K562 (cell line): Measurements from ENCODE around the gene DYNC1H1. TPM values are rescaled to one million over a fixed set of nuclear protein-coding genes. Genes with fewer than 3 reads are reported as not detected.

Source experiments
- ATF7 ChIP-seq: fragments of 450-650 bp; IDR thresholded peaks from 2 replicates; pipeline ENCODE4 v1.7.1; 2014; ENCODE audit warnings: mild to moderate bottlenecking, moderate library complexity
- CREB1 ChIP-seq, 2 experiments: sonication (generic) in 1 of 2; formaldehyde crosslinking in 1 of 2; IDR thresholded peaks; 2 replicates each; pipeline versions ENCODE4 v1.6.1 to v1.8.0; 2012 to 2022; ENCODE audit warnings: inconsistent platforms in 1 of 2, mild to moderate bottlenecking in 1 of 2, missing genetic modification reagents in 1 of 2, moderate library complexity in 1 of 2
- E2F1 ChIP-seq: sonication (generic); formaldehyde crosslinking; IDR thresholded peaks from 2 replicates; pipeline ENCODE4 v1.8.1; 2023; ENCODE audit warnings: mild to moderate bottlenecking, missing genetic modification reagents, moderate library complexity
- E2F8 ChIP-seq: fragments of 450-650 bp; IDR thresholded peaks from 2 replicates; pipeline ENCODE4 v1.7.1; 2018; ENCODE audit warnings: mild to moderate bottlenecking, low read depth; ENCODE audit not compliant: partially characterized antibody
- GATA2 ChIP-seq: sonication (generic); formaldehyde crosslinking; IDR thresholded peaks from 2 replicates; pipeline ENCODE4 v1.4.0; 2020; ENCODE audit warnings: mild to moderate bottlenecking, missing genetic modification reagents
- NELFE ChIP-seq: IDR thresholded peaks from 2 replicates; pipeline ENCODE4 v1.6.1; 2011; ENCODE audit warnings: mild to moderate bottlenecking; ENCODE audit not compliant: insufficient read depth, insufficient read length
- NFATC3 ChIP-seq: fragments of 450-650 bp; IDR thresholded peaks from 2 replicates; pipeline ENCODE4 v1.6.1; 2017; ENCODE audit warnings: mild to moderate bottlenecking
- RB1 ChIP-seq: fragments of 450-650 bp; IDR thresholded peaks from 2 replicates; pipeline ENCODE4 v1.6.1; 2017; ENCODE audit warnings: low read depth, mild to moderate bottlenecking
- SMAD1 ChIP-seq: fragments of 150-350 bp; IDR thresholded peaks from 2 replicates; pipeline ENCODE4 v1.6.1; 2014; ENCODE audit warnings: low read length, low read depth; ENCODE audit not compliant: partially characterized antibody
- SMAD2 ChIP-seq: fragments of 150-350 bp; IDR thresholded peaks from 2 replicates; pipeline ENCODE4 v1.6.1; 2014; ENCODE audit warnings: low read depth, mild to moderate bottlenecking, low read length
- SMARCA4 ChIP-seq: fragments of 450-650 bp; IDR thresholded peaks from 2 replicates; pipeline ENCODE4 v1.6.1; 2016
- SNAPC5 ChIP-seq: fragments of 250-450 bp; sonication (Bioruptor Pico); IDR thresholded peaks from 2 replicates; pipeline ENCODE4 v1.8.0; 2021; ENCODE audit warnings: moderate library complexity, mild to moderate bottlenecking, inconsistent platforms
- TAF9B ChIP-seq: fragments of 450-650 bp; IDR thresholded peaks from 2 replicates; pipeline ENCODE4 v1.6.1; 2018; ENCODE audit warnings: mild to moderate bottlenecking; ENCODE audit not compliant: partially characterized antibody
- TSHZ1 ChIP-seq: fragments of 250-450 bp; sonication (Bioruptor Pico); IDR thresholded peaks from 2 replicates; pipeline ENCODE4 v1.4.0; 2020; ENCODE audit warnings: mild to moderate bottlenecking, moderate library complexity
- ZBED1 ChIP-seq: IDR thresholded peaks from 2 replicates; pipeline ENCODE4 v1.6.1; 2014
- ZC3H8 ChIP-seq: fragments of 450-650 bp; IDR thresholded peaks from 2 replicates; pipeline ENCODE4 v1.6.1; 2017
- ZNF197 ChIP-seq: fragments of 200-800 bp; sonication (Bioruptor generic); IDR thresholded peaks from 2 replicates; pipeline ENCODE4 v1.6.1; 2016; ENCODE audit warnings: low read depth, missing genetic modification characterization, missing compliant biosample characterization
- ZNF3 ChIP-seq: fragments of 250-450 bp; sonication (Bioruptor Pico); IDR thresholded peaks from 2 replicates; pipeline ENCODE4 v1.5.0; 2021; ENCODE audit warnings: mild to moderate bottlenecking, moderate library complexity
- ZNF444 ChIP-seq: fragments of 250-450 bp; sonication (Bioruptor Pico); IDR thresholded peaks from 2 replicates; pipeline ENCODE4 v1.4.0; 2020; ENCODE audit warnings: mild to moderate bottlenecking, moderate library complexity
- polyA plus RNA-seq, 8 experiments: library from polyadenylated mRNA; depleted of rRNA in 4 of 8; stranded (reverse) in 5 of 8; unstranded in 3 of 8; fragments of >200 nt; fragmentation: Nextera tagmentation in 2 of 8; fragmentation: Illumina TruSeq in 1 of 8; extraction: Ambion mirVana in 2 of 8; extraction: Trizol in 1 of 8; gene quantifications; 2 replicates each; pipeline versions ENCODE4 v1.2.1 to v1.2.3, GENCODE V29; 2011 to 2014; ENCODE audit warnings: inconsistent platforms in 1 of 8, missing spikeins in 1 of 8
- total RNA-seq, 7 experiments: library from RNA; depleted of rRNA in 6 of 7; stranded (reverse); fragments of >200 nt in 6 of 7; fragmentation: Illumina TruSeq in 2 of 7; extraction: Trizol in 2 of 7; gene quantifications; 2 replicates each; pipeline versions ENCODE4 v1.2.1 to v1.2.3, GENCODE V29; 2011 to 2021; ENCODE audit warnings: low replicate concordance in 1 of 7
- TF ChIP-seq, protein P1 (sequence below): fragments of 450-650 bp; conservative IDR thresholded peaks from 2 replicates; pipeline ENCODE4 v1.6.1; 2016; ENCODE audit warnings: missing genetic modification characterization, low read depth, mild to moderate bottlenecking, missing compliant biosample characterization, moderate library complexity

The DYNC1H1 gene
- total and polyA plus RNA-seq, 9 of the 15 experiments (the other 6 are each of a cell fraction or from before 2014, with no cell fraction given) = 31.9 to 335 (median 115) TPM

GRCh38 chr14:101964297-101965180 is at the start of gene DYNC1H1 (continued):
- peak; percentile 62 for TF ChIP-seq CREB1 (IDR thresholded peaks at IDR 0.05)
- peak; percentile 28 for TF ChIP-seq CREB1 (CRISPR knock-in tag; IDR thresholded peaks at IDR 0.05)
- TF ChIP-seq SMAD2 = no peak
- no peak for TF ChIP-seq TSHZ1 (CRISPR knock-in tag)
- TF ChIP-seq RB1 = peak; percentile 56; the same call in 1 of the 2 replicates
- TF ChIP-seq ATF7 = 0 out of 2 replicates have a peak, but pooled peaks have one; percentile 20
- TF ChIP-seq ZC3H8 = no peak
- no peak for TF ChIP-seq ZNF197 (CRISPR knock-in tag)
- TF ChIP-seq ZBED1 = peak; percentile 50; the same call in 1 of the 2 replicates
- no peak for TF ChIP-seq E2F1
- TF ChIP-seq TAF9B = no peak
- no peak for TF ChIP-seq ZNF444 (CRISPR knock-in tag)
- no peak for TF ChIP-seq ZNF3
- no peak for TF ChIP-seq SMARCA4
- no peak for TF ChIP-seq NFATC3
- TF ChIP-seq SNAPC5 (CRISPR knock-in tag) = no peak
- no peak for TF ChIP-seq SMAD1
- TF ChIP-seq GATA2 (CRISPR knock-in tag) = no peak
- TF ChIP-seq NELFE = no peak
- TF ChIP-seq E2F8 = no peak
- TF ChIP-seq, protein P1, sequence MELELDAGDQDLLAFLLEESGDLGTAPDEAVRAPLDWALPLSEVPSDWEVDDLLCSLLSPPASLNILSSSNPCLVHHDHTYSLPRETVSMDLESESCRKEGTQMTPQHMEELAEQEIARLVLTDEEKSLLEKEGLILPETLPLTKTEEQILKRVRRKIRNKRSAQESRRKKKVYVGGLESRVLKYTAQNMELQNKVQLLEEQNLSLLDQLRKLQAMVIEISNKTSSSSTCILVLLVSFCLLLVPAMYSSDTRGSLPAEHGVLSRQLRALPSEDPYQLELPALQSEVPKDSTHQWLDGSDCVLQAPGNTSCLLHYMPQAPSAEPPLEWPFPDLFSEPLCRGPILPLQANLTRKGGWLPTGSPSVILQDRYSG = no peak
